Neural crest cell (in vitro differentiated cells): ENCODE data around the gene PRELID1. TPM values are rescaled to one million over a fixed set of nuclear protein-coding genes. Genes with fewer than 3 reads are reported as not detected.

Experiments
- DNase-seq: peaks from one replicate; pipeline ENCODE4 v3.0.0; 2021; ENCODE audit warnings: low read depth, mixed read lengths, low spot score
- H3K27ac Mint-ChIP-seq: one replicate; pipeline ENCODE4 v1.8.0; 2021; ENCODE audit warnings: mild to moderate bottlenecking, mixed read lengths; ENCODE audit not compliant: unreplicated experiment
- H3K27me3 Mint-ChIP-seq: 2 replicates; pipeline ENCODE4 v1.8.0; 2021; ENCODE audit warnings: low read depth, mild to moderate bottlenecking, mixed read lengths
- H3K36me3 Mint-ChIP-seq: 2 replicates; pipeline ENCODE4 v1.8.0; 2021; ENCODE audit warnings: low read depth, mild to moderate bottlenecking, mixed read lengths
- H3K4me1 Mint-ChIP-seq: 2 replicates; pipeline ENCODE4 v1.8.0; 2021; ENCODE audit warnings: mixed read lengths
- H3K4me3 Mint-ChIP-seq: one replicate; pipeline ENCODE4 v1.8.0; 2021; ENCODE audit warnings: mild to moderate bottlenecking, mixed read lengths
- H3K9me3 Mint-ChIP-seq: 2 replicates; pipeline ENCODE4 v1.8.0; 2021; ENCODE audit warnings: mixed read lengths
- CTCF ChIP-seq: fragments of 200-600 bp; sonication (generic); conservative IDR thresholded peaks from 2 replicates; pipeline ENCODE4 v1.5.0; 2021; ENCODE audit warnings: antibody characterized with exemption, mild to moderate bottlenecking
- total RNA-seq: library from RNA; stranded (reverse); gene quantifications from 2 replicates; pipeline ENCODE4 v1.2.1, GENCODE V29; 2021

The PRELID1 gene
- total RNA-seq, 1 donor from 2014 or later: 169 TPM

- no peaks in the 10 kb centered on the region for H3K4me1 Mint-ChIP-seq
- H3K9me3 Mint-ChIP-seq: no peaks in the 10 kb centered on the region
- H3K27ac Mint-ChIP-seq: no peak overlapping the region
- no peak for TF ChIP-seq CTCF
- no peaks in the 10 kb centered on the region for H3K27me3 Mint-ChIP-seq
- DNase-seq: no peak
- H3K4me3 Mint-ChIP-seq: no peak overlapping the region
- peaks cover 4% of the 10 kb centered on the region for H3K36me3 Mint-ChIP-seq
These were observed 28.7 kb downstream of the PRELID1 start for GRCh38 chr5:177332031-177332895.

- Mint-ChIP-seq H3K27me3 (no peaks in the 10 kb centered on the region), H3K36me3 (peaks cover 2% of the 10 kb centered on the region), H3K9me3 (no peaks in the 10 kb centered on the region), H3K4me1 (no peaks in the 10 kb centered on the region), H3K27ac (no peak overlapping the region), H3K4me3 (no peak overlapping the region)
- TF ChIP-seq CTCF: no peak
- no peak for DNase-seq
These were observed 29.3 kb downstream of the PRELID1 start for GRCh38 chr5:177332896-177333260.

GRCh38 chr5:177333420-177334154, 30.0 kb downstream of the PRELID1 start:
- TF ChIP-seq CTCF: no peak
- Mint-ChIP-seq H3K27ac (no peak overlapping the region), H3K4me1 (no peaks in the 10 kb centered on the region), H3K4me3 (no peak overlapping the region), H3K27me3 (no peaks in the 10 kb centered on the region), H3K9me3 (no peaks in the 10 kb centered on the region), H3K36me3 (peaks cover 2% of the 10 kb centered on the region)
- DNase-seq: no peak

GRCh38 chr5:177334155-177334551, 30.6 kb downstream of the PRELID1 start:
- H3K9me3 Mint-ChIP-seq: no peaks in the 10 kb centered on the region
- no peaks in the 10 kb centered on the region for H3K4me1 Mint-ChIP-seq
- DNase-seq: no peak
- no peak overlapping the region for H3K27ac Mint-ChIP-seq
- H3K27me3 Mint-ChIP-seq: no peaks in the 10 kb centered on the region
- H3K4me3 Mint-ChIP-seq: no peak overlapping the region
- no peak for TF ChIP-seq CTCF
- H3K36me3 Mint-ChIP-seq: peaks cover 2% of the 10 kb centered on the region

GRCh38 chr5:177334781-177335700, 31.4 kb downstream of the PRELID1 start:
- Mint-ChIP-seq H3K27ac (no peak overlapping the region), H3K36me3 (peaks cover 2% of the 10 kb centered on the region), H3K4me1 (peaks cover 8% of the 10 kb centered on the region), H3K9me3 (no peaks in the 10 kb centered on the region), H3K27me3 (no peaks in the 10 kb centered on the region), H3K4me3 (no peak overlapping the region)
- no peak for TF ChIP-seq CTCF
- no peak for DNase-seq
